ENCODE results near the gene SLC1A3.
A peak's percentile ranks its signal among the peaks of the same experiment; 100 is the strongest.

SLC1A3 gene

DNA sequence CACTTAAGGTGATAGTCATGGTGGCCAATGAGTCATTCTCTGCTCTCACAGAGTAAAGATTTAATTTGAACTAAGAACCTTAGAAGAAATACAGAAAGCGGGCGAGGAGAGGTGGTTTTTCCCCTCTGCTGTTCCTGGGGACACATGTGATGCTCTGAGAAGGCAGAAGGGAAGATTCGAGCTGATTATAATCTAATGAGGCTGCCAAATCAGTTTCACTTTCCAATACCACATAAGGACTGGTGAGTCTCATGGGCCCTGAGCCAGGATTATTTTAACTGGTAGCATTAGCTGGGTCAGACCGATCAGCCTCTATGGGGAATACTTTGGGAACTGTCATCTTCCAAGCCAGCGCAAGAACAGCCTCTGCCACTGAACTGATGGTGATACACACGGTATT is 116.5 kb downstream of the SLC1A3 start:
- DNase-seq, result peak; percentile 28

DNA sequence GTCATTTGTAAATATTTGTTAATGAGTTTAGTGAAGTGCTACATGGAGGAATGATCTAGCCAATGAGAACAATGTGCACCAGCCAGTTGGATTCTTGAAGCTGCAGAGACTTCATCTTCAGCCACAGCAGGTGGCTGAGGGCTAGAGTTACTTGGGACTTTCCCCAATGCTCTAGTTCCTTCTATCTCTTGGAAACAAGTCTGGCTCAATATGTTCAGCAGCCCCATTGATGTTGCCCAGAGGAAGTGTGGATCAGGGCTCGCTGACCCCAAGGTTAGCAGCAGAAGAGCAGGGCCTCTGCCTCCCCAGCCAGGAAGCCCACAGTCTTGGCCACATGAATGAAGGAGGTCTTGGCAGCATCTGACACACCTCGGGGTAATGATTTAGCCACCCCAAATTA is 117.5 kb downstream of the SLC1A3 start:
- peak; percentile 3 for DNase-seq

DNA sequence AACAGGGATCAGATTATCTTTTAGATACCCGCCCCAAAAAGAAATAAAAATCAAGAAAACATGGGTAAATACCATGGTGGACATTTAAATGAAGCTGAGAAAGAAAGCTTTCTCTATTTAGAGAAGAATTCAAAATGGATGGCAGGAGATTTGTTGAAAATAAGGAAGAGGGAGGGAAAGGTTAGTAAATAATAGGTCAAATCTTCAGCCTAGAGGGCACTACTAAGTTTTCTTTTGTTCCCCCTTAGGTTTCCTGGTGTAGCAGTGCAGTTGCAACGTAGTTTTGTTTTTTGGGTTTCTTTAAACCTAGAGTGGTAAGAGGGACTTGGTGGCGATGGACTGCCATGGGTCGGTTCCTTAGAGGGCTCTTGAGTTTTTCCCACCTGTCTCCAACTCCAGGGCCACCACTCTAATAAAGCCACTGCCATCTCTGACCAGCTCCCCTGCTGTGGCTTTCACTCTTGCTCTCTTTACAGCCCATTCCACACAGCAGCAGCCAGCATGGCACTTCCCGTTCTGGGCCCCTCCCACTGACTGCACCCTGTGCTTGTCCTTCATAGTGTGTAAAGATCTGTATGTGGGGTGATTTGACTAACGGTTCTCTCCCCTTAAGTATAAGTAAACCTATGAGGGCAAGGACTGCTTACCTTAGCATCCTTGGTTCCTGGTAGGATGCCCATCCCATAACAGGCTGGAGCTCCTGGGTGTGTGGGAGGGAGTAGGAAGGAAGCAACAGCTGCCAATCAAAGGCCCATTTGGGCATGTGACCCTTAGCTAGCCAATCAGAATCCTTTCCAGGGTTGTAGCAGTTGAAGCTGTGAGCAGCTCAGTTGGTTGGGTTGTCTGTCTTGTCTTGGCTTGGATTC is 118.3 kb downstream of the SLC1A3 start:
- peak; percentile 59 for DNase-seq

DNA sequence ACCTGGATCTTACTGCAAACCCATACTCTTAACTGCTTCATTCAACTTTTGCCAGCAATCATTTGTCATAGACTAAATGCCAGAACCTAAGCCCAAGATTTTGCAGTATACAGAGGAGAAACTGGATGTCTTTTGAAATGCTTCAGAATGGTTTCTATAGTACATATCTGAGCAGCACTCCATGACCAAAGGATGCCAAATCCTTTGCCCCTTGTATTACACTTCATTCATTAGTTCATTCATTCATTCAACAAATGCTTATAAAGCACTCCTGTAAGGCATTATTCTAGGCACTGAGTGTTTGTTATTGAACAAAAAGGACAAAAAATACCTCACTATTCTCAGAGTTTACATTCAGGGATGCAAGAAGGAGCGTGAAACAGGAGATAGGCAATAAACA is 119.9 kb downstream of the SLC1A3 start:
- no peak for DNase-seq

DNA sequence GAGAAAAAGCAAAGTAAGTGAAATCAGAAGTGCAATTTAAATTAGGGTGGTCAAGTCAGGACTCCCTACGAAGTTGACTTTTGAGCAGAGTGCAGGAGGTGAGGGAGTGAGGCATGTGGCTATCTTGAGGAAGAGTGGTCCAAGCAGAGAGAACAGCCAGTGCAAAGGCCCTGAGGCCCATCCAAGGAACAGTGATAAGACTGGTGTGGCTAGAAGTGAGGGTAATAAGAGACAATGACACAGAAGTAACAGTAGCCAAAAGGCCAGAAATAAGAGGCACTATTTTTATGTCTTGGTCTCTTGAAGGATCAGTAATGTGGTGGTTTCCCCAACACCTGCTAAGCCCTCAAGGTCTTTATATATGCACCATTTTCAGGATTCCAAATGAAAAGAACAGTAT is 120.4 kb downstream of the SLC1A3 start:
- no peak for DNase-seq

DNA sequence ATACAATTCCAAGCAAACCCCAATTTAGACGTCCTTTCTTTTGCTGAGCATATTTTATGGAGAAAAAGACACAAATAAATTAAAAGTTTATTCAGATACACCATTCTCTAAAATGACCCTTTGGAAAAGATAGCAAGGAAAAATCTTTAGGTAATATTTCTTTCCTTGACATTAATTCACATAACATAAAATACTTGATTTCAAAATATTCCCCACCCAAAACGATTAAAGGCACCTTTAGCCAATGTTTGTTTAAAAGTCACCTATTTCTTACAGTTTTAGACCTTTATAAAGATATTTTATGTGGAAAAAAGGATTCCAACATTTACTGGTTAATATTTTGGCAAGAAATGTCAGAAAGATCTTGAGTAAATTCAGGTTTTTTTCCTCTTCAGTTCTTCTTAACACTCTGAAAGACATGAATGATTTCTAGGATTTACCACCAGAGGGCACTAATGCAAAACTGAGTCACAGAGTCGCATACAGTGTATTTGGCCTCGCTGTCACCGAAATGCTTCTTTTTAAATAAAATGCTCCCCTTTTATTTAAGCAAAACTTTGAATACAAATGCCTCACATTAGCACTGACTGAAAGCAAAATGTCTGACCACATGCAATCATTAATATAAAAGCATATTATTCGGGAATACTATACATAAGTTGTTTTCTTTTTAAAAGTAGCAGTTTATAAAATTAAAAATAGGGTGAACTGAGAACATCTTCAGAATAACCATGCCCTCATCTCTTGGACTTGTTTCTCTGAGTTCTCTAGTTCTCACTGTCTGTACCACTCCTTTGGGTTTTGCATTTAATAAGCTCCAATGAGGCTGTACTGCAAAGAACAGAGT is 122.5 kb downstream of the SLC1A3 start:
- DNase-seq, result peak; percentile 63

DNA sequence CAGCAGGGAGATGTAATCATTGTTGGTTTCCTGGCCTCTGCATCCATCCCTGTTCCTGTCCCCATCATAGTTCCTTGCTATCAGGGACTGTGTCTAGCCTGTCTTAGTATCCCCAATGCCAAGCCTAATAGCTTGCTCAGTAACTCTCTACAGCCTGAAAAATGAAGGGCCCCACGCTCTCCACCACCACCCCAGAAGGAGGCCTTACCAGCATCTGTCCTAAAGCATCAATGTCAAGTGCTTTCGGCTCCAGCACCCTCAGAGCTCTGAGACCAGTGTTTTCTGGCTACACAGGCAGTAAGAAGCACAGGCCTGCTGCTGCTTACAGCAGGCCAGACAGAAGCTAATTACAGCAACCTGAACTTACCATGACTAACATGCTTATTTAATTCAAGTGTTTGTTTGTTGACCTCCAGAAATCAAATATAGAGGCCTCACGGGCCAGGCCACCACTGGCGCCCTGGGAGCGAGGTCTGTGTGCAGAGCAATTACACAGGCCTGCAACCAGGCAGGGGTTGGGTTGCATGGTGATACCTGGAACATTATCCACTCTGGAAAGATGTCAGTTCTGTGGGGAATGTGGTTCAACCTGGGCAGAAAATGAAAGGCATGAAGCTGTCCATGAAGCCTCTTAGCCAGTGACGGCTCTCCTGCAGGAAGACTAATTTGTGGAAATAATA is 124.3 kb downstream of the SLC1A3 start:
- DNase-seq, result no peak

DNA sequence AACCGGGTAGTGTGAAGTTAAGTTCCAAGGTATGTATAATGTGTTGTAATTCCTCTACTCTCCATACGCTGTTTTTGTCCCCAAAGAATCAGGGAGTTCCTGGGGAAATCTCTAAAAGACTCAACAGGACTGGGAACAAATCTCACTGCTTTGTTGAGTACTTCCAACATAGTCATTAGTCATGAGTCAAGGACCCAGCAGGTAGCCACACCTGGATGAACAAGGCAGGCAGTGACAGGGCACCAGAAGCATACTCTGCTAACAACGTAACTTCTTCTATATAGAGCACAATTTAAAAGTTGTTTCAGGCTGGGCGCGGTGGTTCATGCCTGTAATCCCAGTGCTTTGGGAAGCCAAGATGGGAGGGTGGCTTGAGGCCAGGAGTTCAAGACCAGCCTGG is 126.8 kb downstream of the SLC1A3 start:
- no peak for DNase-seq

DNA sequence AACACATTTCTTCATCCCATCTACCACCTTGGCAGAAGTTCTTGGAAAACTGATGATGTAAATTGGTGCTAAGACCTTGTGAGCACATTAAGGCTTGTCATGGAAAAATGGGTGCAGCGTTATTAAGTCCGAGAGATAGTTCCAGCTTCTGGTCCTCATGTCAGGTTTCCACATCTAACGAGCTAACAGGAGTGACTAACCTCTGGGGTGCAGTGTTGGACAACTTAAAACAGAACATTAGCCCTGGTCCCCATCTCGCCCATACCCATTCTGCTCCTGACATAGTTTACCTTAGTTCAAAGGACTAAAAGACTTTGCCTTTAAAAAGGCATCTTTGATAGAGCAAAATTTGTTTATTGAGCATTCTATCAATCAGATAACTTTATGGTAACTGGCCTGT is 128.0 kb downstream of the SLC1A3 start:
- DNase-seq, result peak; percentile 18

DNA sequence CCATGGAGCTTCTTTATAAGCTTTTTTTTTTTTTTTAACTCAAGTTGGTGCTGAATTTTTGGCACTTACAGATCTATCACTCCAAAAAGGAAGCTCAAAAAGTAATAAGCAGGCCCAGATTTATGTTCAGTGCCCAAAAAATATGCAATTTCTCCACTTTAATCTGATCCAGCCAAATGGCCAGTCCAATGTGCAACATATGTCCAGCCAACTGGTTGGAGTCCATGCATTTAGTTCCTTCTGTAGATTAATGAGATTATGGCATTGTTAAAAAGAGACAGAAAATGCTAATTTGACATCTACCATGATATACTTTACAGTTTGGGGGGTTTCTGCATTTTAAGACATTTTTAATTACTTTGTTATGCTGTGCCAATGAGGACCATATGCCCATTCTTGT is 129.5 kb downstream of the SLC1A3 start:
- no peak for DNase-seq

Data from CD4-positive, alpha-beta T cell treated with Interleukin-21 for 1 hour (primary cell).